NCI-H748 (cell line): ENCODE measurements around the gene IGFBP2.

Experiments
- DNase-seq: peaks from one replicate; lab custom pipeline; 2025; ENCODE audit not compliant: unreplicated experiment; lab: John Stamatoyannopoulos, UW

IGFBP2 gene

GRCh38 chr2:216700781-216701180 is 67.6 kb downstream of the IGFBP2 start:
- DNase-seq, result peak; percentile 37

- DNase-seq, result no peak
Observed at GRCh38 chr2:216701544-216701943, 68.3 kb downstream of the IGFBP2 start.

- no peak for DNase-seq
Observed at GRCh38 chr2:216702756-216703155, 69.5 kb downstream of the IGFBP2 start.

- no peak for DNase-seq
Observed at GRCh38 chr2:216710551-216711301, 77.5 kb downstream of the IGFBP2 start.

- no peak for DNase-seq
Observed at GRCh38 chr2:216711348-216711747, 78.1 kb downstream of the IGFBP2 start.

GRCh38 chr2:216713691-216714336 is 80.6 kb downstream of the IGFBP2 start:
- no peak for DNase-seq
